Gastrocnemius medialis (tissue), 4 donors: Measurements from ENCODE around the gene MORF4L2.

Experiments
- POLR2A ChIP-seq, 2 donors: fragments of 450-650 bp; IDR thresholded peaks; one replicate each; pipeline ENCODE4 v1.6.1; 2017; ENCODE audit warnings: antibody characterized with exemption in 2 of 2, mild to moderate bottlenecking in 2 of 2, moderate library complexity in 2 of 2
- TF ChIP-seq, protein P1 (sequence below), 5 experiments: fragments of 450-650 bp in 3 of 5; fragments of 200-600 bp in 2 of 5; sonication (generic) in 2 of 5; IDR thresholded peaks in 4 of 5; conservative IDR thresholded peaks in 1 of 5; 1 replicate in 4 of 5; 2 replicates in 1 of 5; pipeline ENCODE4 v1.5.1; 2016 to 2019; ENCODE audit warnings: antibody characterized with exemption in 5 of 5, mild to moderate bottlenecking in 3 of 5, moderate library complexity in 3 of 5

DNA sequence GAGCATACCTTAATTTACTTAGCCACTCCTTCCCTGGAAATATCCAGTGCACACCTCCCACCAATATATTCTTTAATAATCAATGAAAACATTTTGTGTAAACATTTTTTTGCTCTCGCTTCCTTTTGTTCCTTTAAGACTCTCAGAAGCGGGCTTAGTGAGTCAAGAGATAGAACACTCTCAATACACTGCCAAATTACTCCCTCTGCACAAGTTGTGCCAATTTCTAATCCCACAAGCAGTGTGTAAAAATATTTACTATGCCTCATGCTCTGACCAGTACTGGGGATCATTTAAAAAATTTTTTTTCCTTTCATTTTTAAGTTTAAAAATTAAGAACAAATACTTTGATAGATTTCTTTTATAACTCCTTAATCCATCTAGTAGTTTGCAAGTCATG, 5.1 kb downstream of the MORF4L2 start:
- TF ChIP-seq, protein P1, sequence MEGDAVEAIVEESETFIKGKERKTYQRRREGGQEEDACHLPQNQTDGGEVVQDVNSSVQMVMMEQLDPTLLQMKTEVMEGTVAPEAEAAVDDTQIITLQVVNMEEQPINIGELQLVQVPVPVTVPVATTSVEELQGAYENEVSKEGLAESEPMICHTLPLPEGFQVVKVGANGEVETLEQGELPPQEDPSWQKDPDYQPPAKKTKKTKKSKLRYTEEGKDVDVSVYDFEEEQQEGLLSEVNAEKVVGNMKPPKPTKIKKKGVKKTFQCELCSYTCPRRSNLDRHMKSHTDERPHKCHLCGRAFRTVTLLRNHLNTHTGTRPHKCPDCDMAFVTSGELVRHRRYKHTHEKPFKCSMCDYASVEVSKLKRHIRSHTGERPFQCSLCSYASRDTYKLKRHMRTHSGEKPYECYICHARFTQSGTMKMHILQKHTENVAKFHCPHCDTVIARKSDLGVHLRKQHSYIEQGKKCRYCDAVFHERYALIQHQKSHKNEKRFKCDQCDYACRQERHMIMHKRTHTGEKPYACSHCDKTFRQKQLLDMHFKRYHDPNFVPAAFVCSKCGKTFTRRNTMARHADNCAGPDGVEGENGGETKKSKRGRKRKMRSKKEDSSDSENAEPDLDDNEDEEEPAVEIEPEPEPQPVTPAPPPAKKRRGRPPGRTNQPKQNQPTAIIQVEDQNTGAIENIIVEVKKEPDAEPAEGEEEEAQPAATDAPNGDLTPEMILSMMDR (IDR thresholded peaks at IDR 0.05 in 4 of 5, conservative IDR thresholded peaks at IDR 0.05 in 1 of 5) = no peak
- TF ChIP-seq POLR2A (IDR thresholded peaks at IDR 0.05) = no peak
